IMR-90 (cell line): ENCODE results near the gene PSMB11. TPM values are rescaled to one million over a fixed set of nuclear protein-coding genes. Genes with fewer than 3 reads are reported as not detected.
A peak's percentile ranks its signal among the peaks of the same experiment; 100 is the strongest.

Experiments used
- ATAC-seq: fragments of 200-7000 bp; cut with Tn5 transposase; 2 replicates; pipeline ENCODE4 v1.9.1; 2020; ENCODE audit warnings: low read depth, mild to moderate bottlenecking, moderate library complexity
- BruUV-seq: library from RNA; stranded (reverse); fragments of 400-500 nt; replicated peaks from 2 replicates; lab custom pipeline; 2021; lab: Mats Ljungman, UMichigan
- CTCF ChIA-PET: fragments of 300-600 bp; formaldehyde crosslinking; extraction: SDS; loops from one replicate; lab custom pipeline; 2021; ENCODE audit warnings: antibody characterized with exemption; lab: Yijun Ruan, JAX
- POLR2A ChIA-PET: fragments of 300-600 bp; sonication (Branson Sonifier 250); formaldehyde crosslinking; loops from one replicate; lab custom pipeline; 2022; ENCODE audit warnings: antibody characterized with exemption; ENCODE audit not compliant: unreplicated experiment; lab: Charles Lee
- DNase-seq: peaks from one replicate; pipeline ENCODE4 v3.0.0; 2013
- H2AFZ ChIP-seq: replicated peaks from 2 replicates; pipeline ENCODE3; 2013; ENCODE audit warnings: low read length, mild to moderate bottlenecking; ENCODE audit not compliant: poor library complexity
- H2AK5ac ChIP-seq: 2 replicates; pipeline ENCODE4 v1.6.1; 2013; ENCODE audit warnings: low read depth, low read length, inconsistent platforms
- H2AK9ac ChIP-seq: replicated peaks from 2 replicates; pipeline ENCODE3; 2013; ENCODE audit warnings: mild to moderate bottlenecking, low read depth, low read length, moderate library complexity; ENCODE audit not compliant: poor library complexity
- H2BK120ac ChIP-seq: 2 replicates; pipeline ENCODE4 v1.6.1; 2013; ENCODE audit warnings: low read depth, low read length, inconsistent platforms
- H2BK15ac ChIP-seq: 3 replicates; pipeline ENCODE4 v1.6.1; 2013; ENCODE audit warnings: low read depth, low read length, inconsistent platforms
- H2BK20ac ChIP-seq: 2 replicates; pipeline ENCODE4 v1.6.1; 2013; ENCODE audit warnings: low read depth, mild to moderate bottlenecking, inconsistent platforms, low read length, moderate library complexity
- H2BK5ac ChIP-seq: 2 replicates; pipeline ENCODE4 v1.6.1; 2013; ENCODE audit warnings: mild to moderate bottlenecking, low read depth, low read length, inconsistent platforms; ENCODE audit not compliant: poor library complexity, severe bottlenecking
- H3K14ac ChIP-seq: replicated peaks from 2 replicates; pipeline ENCODE4 v1.6.1; 2013; ENCODE audit warnings: low read depth, low read length, inconsistent platforms
- H3K18ac ChIP-seq: 2 replicates; pipeline ENCODE4 v1.6.1; 2013; ENCODE audit warnings: low read depth, low read length, control low read depth
- H3K23ac ChIP-seq: 2 replicates; pipeline ENCODE4 v1.6.1; 2013; ENCODE audit warnings: low read depth, low read length, inconsistent platforms
- H3K27ac ChIP-seq: 2 replicates; pipeline ENCODE4 v1.5.1; 2013; ENCODE audit warnings: mild to moderate bottlenecking, control low read depth, low read length; ENCODE audit not compliant: insufficient read depth
- H3K27me3 ChIP-seq: 2 replicates; pipeline ENCODE4 v1.6.1; 2013; ENCODE audit warnings: low read length; ENCODE audit not compliant: control insufficient read depth, insufficient read depth
- H3K36me3 ChIP-seq: 2 replicates; pipeline ENCODE4 v1.6.1; 2013; ENCODE audit warnings: low read length, mixed read lengths; ENCODE audit not compliant: control insufficient read depth, insufficient read depth
- H3K4ac ChIP-seq: 2 replicates; pipeline ENCODE4 v1.6.1; 2013; ENCODE audit warnings: low read depth, low read length, inconsistent platforms
- H3K4me1 ChIP-seq: 2 replicates; pipeline ENCODE4 v1.6.1; 2013; ENCODE audit warnings: low read length, mixed read lengths; ENCODE audit not compliant: control insufficient read depth, insufficient read depth
- H3K4me2 ChIP-seq: 2 replicates; pipeline ENCODE4 v1.6.1; 2013; ENCODE audit warnings: low read depth, mild to moderate bottlenecking, control low read depth, low read length, moderate library complexity
- H3K4me3 ChIP-seq: 2 replicates; pipeline ENCODE4 v1.5.1; 2013; ENCODE audit warnings: low read depth, mild to moderate bottlenecking, control low read depth, low read length, moderate library complexity; ENCODE audit not compliant: insufficient read depth
- H3K56ac ChIP-seq: 2 replicates; pipeline ENCODE4 v1.6.1; 2013; ENCODE audit warnings: low read length, inconsistent platforms; ENCODE audit not compliant: insufficient read depth; ENCODE audit errors: extremely low read depth
- H3K79me1 ChIP-seq, 2 experiments: 2 replicates each; pipeline ENCODE4 v1.6.1; 2013; ENCODE audit warnings: low read length in 2 of 2, inconsistent platforms in 1 of 2, low read depth in 1 of 2
- H3K9ac ChIP-seq: 2 replicates; pipeline ENCODE4 v1.6.1; 2013; ENCODE audit warnings: low read depth, low read length, control low read depth
- H3K9me1 ChIP-seq: 2 replicates; pipeline ENCODE4 v1.6.1; 2013; ENCODE audit warnings: low read length, inconsistent platforms; ENCODE audit not compliant: insufficient read depth
- H3K9me3 ChIP-seq: 2 replicates; pipeline ENCODE4 v1.6.1; 2013; ENCODE audit warnings: low read length; ENCODE audit not compliant: control insufficient read depth, insufficient read depth
- H4K20me1 ChIP-seq: 2 replicates; pipeline ENCODE4 v1.6.1; 2013; ENCODE audit warnings: low read length, inconsistent platforms; ENCODE audit not compliant: insufficient read depth
- H4K5ac ChIP-seq: 2 replicates; pipeline ENCODE4 v1.6.1; 2013; ENCODE audit warnings: mild to moderate bottlenecking, low read depth, low read length, control low read depth
- H4K8ac ChIP-seq, 2 experiments: 2 replicates each; pipeline ENCODE4 v1.6.1; 2013; ENCODE audit warnings: low read depth in 2 of 2, low read length in 2 of 2, control low read depth in 1 of 2, inconsistent platforms in 1 of 2
- H4K91ac ChIP-seq: 2 replicates; pipeline ENCODE4 v1.6.1; 2013; ENCODE audit warnings: low read depth, low read length, inconsistent platforms; ENCODE audit not compliant: insufficient read depth
- NFE2L2 ChIP-seq: fragments of 150-350 bp; IDR thresholded peaks from 2 replicates; pipeline ENCODE4 v1.6.1; 2016; ENCODE audit warnings: low read depth, mild to moderate bottlenecking, low read length
- POLR2A ChIP-seq: IDR thresholded peaks from 2 replicates; pipeline ENCODE4 v1.6.1; 2012; ENCODE audit warnings: mild to moderate bottlenecking, low read depth, low read length
- SMC3 ChIP-seq: fragments of 150-350 bp; IDR thresholded peaks from 2 replicates; pipeline ENCODE4 v1.6.1; 2016; ENCODE audit warnings: low read depth, mild to moderate bottlenecking, antibody characterized with exemption, low read length, moderate library complexity
- WGBS, 2 experiments: methylation state at CpG; one replicate each; pipeline versions ENCODE4 v1.1.5 to v1.1.7; 2013; ENCODE audit warnings: missing lambda C conversion rate in 2 of 2; ENCODE audit not compliant: insufficient read length in 1 of 2; ENCODE audit errors: extremely low coverage in 2 of 2; 5-methylcytosine and 5-hydroxymethylcytosine counted together
- dilution Hi-C: fragments of 300-500 bp; cut with HindIII; formaldehyde crosslinking; loops from one replicate; pipeline ENCODE4 v1.14.3; 2018; ENCODE audit warnings: low sequenced_read_pairs; ENCODE audit not compliant: unreplicated experiment
- in situ Hi-C: fragments of 300-500 bp; cut with MboI; formaldehyde crosslinking; loops from 3 replicates; pipeline ENCODE4 v1.14.3; 2019; ENCODE audit warnings: low sequenced_read_pairs, inconsistent platforms, mixed read lengths
- intact Hi-C: fragments of 100-400 bp; cut with micrococcal nuclease; formaldehyde crosslinking; loops from 2 replicates; pipeline ENCODE4 v1.10.0; 2022
- polyA plus RNA-seq, 3 experiments: library from polyadenylated mRNA; depleted of rRNA; stranded (reverse); fragments of >200 nt; gene quantifications; 2 replicates each; pipeline ENCODE4 v1.2.3, GENCODE V29; 2012; ENCODE audit warnings: low replicate concordance in 1 of 3
- total RNA-seq: library from RNA; depleted of rRNA; stranded (reverse); fragments of >200 nt; gene quantifications from 2 replicates; pipeline ENCODE4 v1.2.3, GENCODE V29; 2012

Gene PSMB11
- total and polyA plus RNA-seq, 2 of the 4 experiments (the other 2 are of a cell fraction), result not detected

DNA sequence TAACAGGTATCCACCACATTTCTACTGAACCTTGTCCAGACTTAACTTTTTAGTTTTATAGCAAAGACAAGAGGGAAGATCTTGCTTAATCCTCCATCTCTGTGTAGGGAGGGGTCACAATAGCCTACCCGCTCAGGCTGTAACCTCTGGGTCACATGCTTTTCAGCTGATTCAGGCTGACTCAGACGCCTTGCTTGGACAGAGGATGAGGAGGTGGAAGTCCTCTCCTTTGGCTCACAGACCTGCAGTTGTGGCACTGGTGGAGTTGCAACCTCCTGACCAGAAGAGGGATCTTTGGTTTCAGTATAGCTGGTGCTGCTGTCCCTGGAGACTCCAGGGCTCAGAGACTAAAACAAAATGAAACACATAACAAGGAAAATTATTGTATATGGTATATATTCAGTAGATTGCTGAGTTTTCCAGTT, 36.7 kb downstream of the PSMB11 start (continued):
- peak; percentile 79; the same call in 1 of the 2 replicates for TF ChIP-seq NFE2L2

DNA sequence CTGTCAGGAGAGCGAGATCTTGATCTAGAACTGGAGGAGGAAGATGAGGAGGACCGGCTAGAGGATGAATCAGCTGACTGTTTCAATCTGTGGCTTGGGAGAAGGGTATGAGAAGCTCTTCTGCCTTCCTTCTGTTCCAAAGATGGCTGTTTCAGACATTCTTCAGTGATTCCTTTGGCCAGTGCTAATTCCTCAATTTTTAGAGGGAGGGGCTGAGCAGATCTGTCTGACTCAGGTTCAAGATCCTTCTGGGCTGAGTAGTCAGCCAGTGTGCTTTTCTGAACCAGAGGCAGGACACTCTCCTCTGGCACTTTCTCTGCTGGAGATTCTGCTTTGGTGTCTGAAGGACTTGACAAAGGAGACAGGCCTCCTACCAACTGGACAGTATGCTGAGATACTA, 37.7 kb downstream of the PSMB11 start:
- ChIA-PET CTCF (interaction anchor here (1.5 to 2.5 kb wide), 2 partner anchors 11 to 16 kb away, joined by 8 read pairs; partner anchors contain the start of genes ACIN1 and C14orf119), POLR2A (interaction anchor here (1.0 to 1.7 kb wide), 4 partner anchors 8 to 16 kb away, joined by 3 to 6 read pairs (median 4); partner anchors contain the start of genes ACIN1 and C14orf119)
- H3K4me1 ChIP-seq, result peaks cover 14% of the 10 kb centered on the region
- H3K14ac ChIP-seq, result peak overlapping the region; percentile 94
- TF ChIP-seq POLR2A (peak; percentile 26; the same call in 1 of the 2 replicates), SMC3 (no peak)
- H2AK9ac ChIP-seq, result peak overlapping the region; percentile 84
- H2AFZ ChIP-seq, result no peak overlapping the region
- peak overlapping the region; percentile 75; the same call in 1 of the 2 replicates for H3K18ac ChIP-seq
- intact Hi-C loops, result loop anchor here (2.0 to 5.0 kb wide), 2 partner anchors 15 to 108 kb away; partner anchors contain the start of genes ACIN1 and C14orf119
- peak overlapping the region; percentile 96 for H3K4ac ChIP-seq
- H2AK5ac ChIP-seq, result peak overlapping the region; percentile 90
- H4K8ac ChIP-seq, result peak overlapping the region; percentile 53 to 79
- peak overlapping the region; percentile 93 for H3K27ac ChIP-seq
- H3K9me3 ChIP-seq, result no peaks in the 10 kb centered on the region
- H4K20me1 ChIP-seq, result no peaks in the 10 kb centered on the region
- BruUV-seq, result no TSS peak
- peaks cover 21 to 47% of the 10 kb centered on the region in 2 experiments for H3K79me1 ChIP-seq
- H2BK120ac ChIP-seq, result peak overlapping the region; percentile 91
- in situ Hi-C loops, result loop anchor here (25.0 kb wide), 1 partner anchor 1058 kb away; the partner anchor contains the start of genes EMC9, FITM1, PSME1 and PSME2
- H3K23ac ChIP-seq, result peak overlapping the region; percentile 81
- no peak overlapping the region for H3K4me3 ChIP-seq
- H3K9me1 ChIP-seq, result peaks cover 6% of the 10 kb centered on the region
- peak overlapping the region; percentile 89 for H4K91ac ChIP-seq
- H2BK20ac ChIP-seq, result peak overlapping the region; percentile 94
- peak; percentile 52 for DNase-seq
- H4K5ac ChIP-seq, result peak overlapping the region; percentile 43; the same call in 1 of the 2 replicates
- WGBS, 2 experiments, result no CpG with 5 or more reads among the region's 2 CpGs
- no peaks in the 10 kb centered on the region for H3K27me3 ChIP-seq
- H2BK5ac ChIP-seq, result peak overlapping the region; percentile 90
- dilution Hi-C loops, result no loop called here
- H2BK15ac ChIP-seq, result peak overlapping the region; percentile 46; the same call in 2 of the 3 replicates
- peak overlapping the region; percentile 12 for H3K56ac ChIP-seq
- H3K9ac ChIP-seq, result peak overlapping the region; percentile 11; the same call in 1 of the 2 replicates
- H3K4me2 ChIP-seq, result peak overlapping the region; percentile 13; the same call in 1 of the 2 replicates
- peaks cover 48% of the 10 kb centered on the region for H3K36me3 ChIP-seq
- ATAC-seq, result peak; percentile 15; the same call in 1 of the 2 replicates
